Kidney epithelial cell (primary cell): ENCODE measurements around the gene RALGAPB. TPM values are rescaled to one million over a fixed set of nuclear protein-coding genes. Genes with fewer than 3 reads are reported as not detected.
"Not testable (repeated sequence)": the region's sequence is repeated elsewhere in the genome, so short reads cannot be mapped to it uniquely, and the experiment has no call there.

Experiments used
- DNase-seq: peaks from one replicate; pipeline ENCODE4 v3.0.0-alpha.2; 2010; ENCODE audit warnings: low read depth
- H3K27me3 ChIP-seq: 2 replicates; pipeline ENCODE4 v1.6.0; 2011; ENCODE audit warnings: low read length; ENCODE audit not compliant: control insufficient read depth, insufficient read depth
- H3K36me3 ChIP-seq: 2 replicates; pipeline ENCODE4 v1.5.1; 2011; ENCODE audit warnings: low read length; ENCODE audit not compliant: control insufficient read depth, insufficient read depth
- H3K4me3 ChIP-seq: 2 replicates; pipeline ENCODE4 v1.5.1; 2011; ENCODE audit warnings: low read depth, mild to moderate bottlenecking, control low read depth, low read length
- CTCF ChIP-seq: IDR thresholded peaks from 2 replicates; pipeline ENCODE4 v1.5.1; 2011; ENCODE audit warnings: mild to moderate bottlenecking, moderate library complexity, low read length, control low read depth, inconsistent platforms; ENCODE audit not compliant: insufficient read depth, poor library complexity, severe bottlenecking
- total RNA-seq: library from RNA; depleted of rRNA; stranded (reverse); fragments of >200 nt; gene quantifications from 2 replicates; pipeline ENCODE4 v1.2.3, GENCODE V29; 2015

Gene RALGAPB
- total RNA-seq, 1 donor from 2014 or later = 35.1 TPM

GRCh38 chr20:38504368-38505090, 31.9 kb downstream of the RALGAPB start:
- TF ChIP-seq CTCF = no peak
- Histone ChIP-seq H3K36me3 (no peaks in the 10 kb centered on the region), H3K27me3 (no peaks in the 10 kb centered on the region), H3K4me3 (no peak overlapping the region)
- no peak for DNase-seq

- TF ChIP-seq CTCF = no peak
- H3K36me3 ChIP-seq = no peaks in the 10 kb centered on the region
- no peak overlapping the region for H3K4me3 ChIP-seq
Observed at GRCh38 chr20:38505091-38505455, 32.4 kb downstream of the RALGAPB start.

GRCh38 chr20:38511726-38512125, 39.1 kb downstream of the RALGAPB start:
- not testable (repeated sequence) for H3K27me3 ChIP-seq, H3K4me3 ChIP-seq, H3K36me3 ChIP-seq, DNase-seq

More at GRCh38 chr20:38505091-38505455, 32.4 kb downstream of the RALGAPB start:
- DNase-seq = no peak
- H3K27me3 ChIP-seq = no peaks in the 10 kb centered on the region

- H3K36me3 ChIP-seq = no peaks in the 10 kb centered on the region
- no peak overlapping the region for H3K4me3 ChIP-seq
- no peaks in the 10 kb centered on the region for H3K27me3 ChIP-seq
- TF ChIP-seq CTCF = no peak
- DNase-seq = no peak
Observed at GRCh38 chr20:38514185-38514584, 41.5 kb downstream of the RALGAPB start.

- no peak for DNase-seq
- TF ChIP-seq CTCF = no peak
- no peak overlapping the region for H3K4me3 ChIP-seq
- no peaks in the 10 kb centered on the region for H3K36me3 ChIP-seq
- H3K27me3 ChIP-seq = no peaks in the 10 kb centered on the region
Observed at GRCh38 chr20:38514947-38515346, 42.3 kb downstream of the RALGAPB start.

- TF ChIP-seq CTCF = no peak
- no peaks in the 10 kb centered on the region for H3K36me3 ChIP-seq
- H3K27me3 ChIP-seq = no peaks in the 10 kb centered on the region
- H3K4me3 ChIP-seq = no peak overlapping the region
- no peak for DNase-seq
Observed at GRCh38 chr20:38515631-38516030, 43.0 kb downstream of the RALGAPB start.
